ENCODE data around the gene FIGN. TPM values are rescaled to one million over a fixed set of nuclear protein-coding genes. Genes with fewer than 3 reads are reported as not detected.

The FIGN gene
- total RNA-seq, 1 experiment from 2014 or later, result not detected

DNA sequence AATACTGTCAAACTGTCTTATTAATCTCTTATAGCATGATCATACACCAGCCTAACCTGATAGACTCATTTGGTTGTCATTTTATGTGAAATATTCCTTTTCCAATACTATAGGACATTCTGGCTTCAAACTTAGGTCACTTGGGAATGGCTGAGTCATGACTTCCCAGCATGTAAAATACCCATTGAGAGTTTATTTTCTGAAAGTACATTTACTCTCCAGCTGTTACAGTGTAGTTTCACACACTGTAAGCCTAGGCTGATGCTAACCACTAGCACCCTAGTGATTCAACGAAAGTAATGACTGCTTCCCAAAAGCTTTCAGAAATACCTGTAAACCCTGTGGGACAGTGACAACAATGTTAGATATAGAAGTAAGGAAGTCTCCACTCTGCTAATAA is 93.8 kb downstream of the FIGN start:
- peaks cover 10% of the 10 kb centered on the region; the same call in 1 of the 2 replicates for H3K27me3 ChIP-seq (ENCODE audit: insufficient read depth, low read length)
- H3K9ac ChIP-seq (ENCODE audit: low read length), result no peak overlapping the region
- intact Hi-C loops (cut with micrococcal nuclease), result no loop called here
- BruUV-seq (replicated peaks), result no TSS peak
- TF ChIP-seq ZNF274 (IDR thresholded peaks at IDR 0.05; ENCODE audit: low read depth, low read length) (no peak), ZFX (IDR thresholded peaks at IDR 0.05) (no peak), EZH2phosphoT487 (IDR thresholded peaks at IDR 0.05; ENCODE audit: borderline replicate concordance) (no peak), RAD21 (IDR thresholded peaks at IDR 0.05; ENCODE audit: low read depth) (no peak), SP1 (IDR thresholded peaks at IDR 0.05; ENCODE audit: low read depth) (no peak), SIN3A (IDR thresholded peaks at IDR 0.05; ENCODE audit: low read depth) (no peak), CEBPB (IDR thresholded peaks at IDR 0.05; ENCODE audit: low read depth) (no peak), POLR2AphosphoS5 (IDR thresholded peaks at IDR 0.05; ENCODE audit: low read depth, low read length) (no peak), POLR2A (IDR thresholded peaks at IDR 0.05; ENCODE audit: borderline replicate concordance, extremely low read depth, insufficient read depth, insufficient read length) (no peak), JUND (IDR thresholded peaks at IDR 0.05) (no peak), TCF7L2 (IDR thresholded peaks at IDR 0.05; ENCODE audit: borderline replicate concordance, extremely low read depth, insufficient read depth, insufficient read length) (no peak), FOSL1 (IDR thresholded peaks at IDR 0.05; ENCODE audit: low read depth) (no peak), ELF1 (IDR thresholded peaks at IDR 0.05; ENCODE audit: borderline replicate concordance, low read depth) (no peak), MAX (IDR thresholded peaks at IDR 0.05) (no peak), EZH2 (IDR thresholded peaks at IDR 0.05) (no peak)
- TF ChIP-seq, protein P1, sequence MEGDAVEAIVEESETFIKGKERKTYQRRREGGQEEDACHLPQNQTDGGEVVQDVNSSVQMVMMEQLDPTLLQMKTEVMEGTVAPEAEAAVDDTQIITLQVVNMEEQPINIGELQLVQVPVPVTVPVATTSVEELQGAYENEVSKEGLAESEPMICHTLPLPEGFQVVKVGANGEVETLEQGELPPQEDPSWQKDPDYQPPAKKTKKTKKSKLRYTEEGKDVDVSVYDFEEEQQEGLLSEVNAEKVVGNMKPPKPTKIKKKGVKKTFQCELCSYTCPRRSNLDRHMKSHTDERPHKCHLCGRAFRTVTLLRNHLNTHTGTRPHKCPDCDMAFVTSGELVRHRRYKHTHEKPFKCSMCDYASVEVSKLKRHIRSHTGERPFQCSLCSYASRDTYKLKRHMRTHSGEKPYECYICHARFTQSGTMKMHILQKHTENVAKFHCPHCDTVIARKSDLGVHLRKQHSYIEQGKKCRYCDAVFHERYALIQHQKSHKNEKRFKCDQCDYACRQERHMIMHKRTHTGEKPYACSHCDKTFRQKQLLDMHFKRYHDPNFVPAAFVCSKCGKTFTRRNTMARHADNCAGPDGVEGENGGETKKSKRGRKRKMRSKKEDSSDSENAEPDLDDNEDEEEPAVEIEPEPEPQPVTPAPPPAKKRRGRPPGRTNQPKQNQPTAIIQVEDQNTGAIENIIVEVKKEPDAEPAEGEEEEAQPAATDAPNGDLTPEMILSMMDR (IDR thresholded peaks at IDR 0.05 in 2 of 3, conservative IDR thresholded peaks at IDR 0.05 in 1 of 3; ENCODE audit: borderline replicate concordance in 1 of 3, insufficient read depth in 1 of 3, low read depth in 2 of 3, low read length in 2 of 3), result no peak
- TF ChIP-seq, protein P2, sequence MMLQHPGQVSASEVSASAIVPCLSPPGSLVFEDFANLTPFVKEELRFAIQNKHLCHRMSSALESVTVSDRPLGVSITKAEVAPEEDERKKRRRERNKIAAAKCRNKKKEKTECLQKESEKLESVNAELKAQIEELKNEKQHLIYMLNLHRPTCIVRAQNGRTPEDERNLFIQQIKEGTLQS (IDR thresholded peaks at IDR 0.05), result no peak
- no peaks in the 10 kb centered on the region for H3K79me2 ChIP-seq (ENCODE audit: insufficient read depth, low read length)
- no peaks in the 10 kb centered on the region for H3K4me1 ChIP-seq (ENCODE audit: control insufficient read depth in 1 of 2, insufficient read depth in 2 of 2, low read length in 2 of 2)
- no peak overlapping the region for H2AFZ ChIP-seq (ENCODE audit: low read depth, low read length, poor library complexity, severe bottlenecking)
- ATAC-seq, result no peak
- no peaks in the 10 kb centered on the region for H3K36me3 ChIP-seq (ENCODE audit: control insufficient read depth in 1 of 2, insufficient read depth in 2 of 2, low read length in 2 of 2)
- ChIA-PET CTCF (no interaction called here), POLR2A (no interaction called here), RAD21 (ENCODE audit: low non-redundant PET in 1 of 2, low total read pairs in 2 of 2, uncharacterized antibody in 2 of 2, unreplicated experiment in 2 of 2) (no interaction called here)
- H3K9me2 ChIP-seq (ENCODE audit: insufficient read depth), result no peaks in the 10 kb centered on the region
- no peak overlapping the region for H3K4me3 ChIP-seq (replicated peaks in 1 of 2; ENCODE audit: low read depth in 1 of 2, low read length in 2 of 2)
- no peaks in the 10 kb centered on the region for H3K9me3 ChIP-seq (ENCODE audit: control insufficient read depth in 1 of 2, insufficient read depth in 1 of 2, low read depth in 1 of 2, low read length in 2 of 2)
- no peak for DNase-seq (ENCODE audit: low read depth, low spot score)
- H4K20me1 ChIP-seq (ENCODE audit: insufficient read depth), result no peaks in the 10 kb centered on the region
- no peak overlapping the region for H3K27ac ChIP-seq (ENCODE audit: low read depth, low read length)
- no peak overlapping the region for H3K4me2 ChIP-seq (ENCODE audit: low read length)

Measured in HCT116 (cell line).